Measurements from ENCODE around the gene GRID2. TPM values are rescaled to one million over a fixed set of nuclear protein-coding genes. Genes with fewer than 3 reads are reported as not detected.

Gene GRID2
- total RNA-seq, 3 donors from 2014 or later, result 0.44 TPM; not detected in 2

DNA sequence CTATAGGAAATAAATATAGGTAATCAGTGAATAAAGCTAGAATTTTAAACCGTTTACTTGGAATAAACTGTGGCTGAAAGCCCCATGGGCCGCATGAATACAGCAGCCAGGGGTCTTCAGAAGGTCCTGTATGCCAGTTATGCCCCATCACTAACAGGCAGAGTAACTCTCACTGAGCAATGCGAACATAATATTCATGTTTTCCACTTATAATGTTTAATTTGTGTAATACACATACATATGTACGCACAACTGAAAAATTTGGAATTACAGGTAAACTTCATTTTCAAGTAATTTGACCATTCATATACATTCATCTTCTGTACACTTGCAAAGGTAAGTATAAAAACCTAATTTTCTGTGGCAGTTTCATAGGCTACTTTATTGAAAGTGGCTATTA lies 998.5 kb downstream of the GRID2 start:
- Histone ChIP-seq H3K4me3 (no peak overlapping the region), H3K9me3 (no peaks in the 10 kb centered on the region), H3K4me1 (ENCODE audit: low read depth) (no peaks in the 10 kb centered on the region), H3K36me3 (ENCODE audit: low read depth) (no peaks in the 10 kb centered on the region)
- ATAC-seq (no peak), DNase-seq (no peak)
- intact Hi-C loops (cut with DNase I, micrococcal nuclease), result no loop called here
- TF ChIP-seq, protein P1, sequence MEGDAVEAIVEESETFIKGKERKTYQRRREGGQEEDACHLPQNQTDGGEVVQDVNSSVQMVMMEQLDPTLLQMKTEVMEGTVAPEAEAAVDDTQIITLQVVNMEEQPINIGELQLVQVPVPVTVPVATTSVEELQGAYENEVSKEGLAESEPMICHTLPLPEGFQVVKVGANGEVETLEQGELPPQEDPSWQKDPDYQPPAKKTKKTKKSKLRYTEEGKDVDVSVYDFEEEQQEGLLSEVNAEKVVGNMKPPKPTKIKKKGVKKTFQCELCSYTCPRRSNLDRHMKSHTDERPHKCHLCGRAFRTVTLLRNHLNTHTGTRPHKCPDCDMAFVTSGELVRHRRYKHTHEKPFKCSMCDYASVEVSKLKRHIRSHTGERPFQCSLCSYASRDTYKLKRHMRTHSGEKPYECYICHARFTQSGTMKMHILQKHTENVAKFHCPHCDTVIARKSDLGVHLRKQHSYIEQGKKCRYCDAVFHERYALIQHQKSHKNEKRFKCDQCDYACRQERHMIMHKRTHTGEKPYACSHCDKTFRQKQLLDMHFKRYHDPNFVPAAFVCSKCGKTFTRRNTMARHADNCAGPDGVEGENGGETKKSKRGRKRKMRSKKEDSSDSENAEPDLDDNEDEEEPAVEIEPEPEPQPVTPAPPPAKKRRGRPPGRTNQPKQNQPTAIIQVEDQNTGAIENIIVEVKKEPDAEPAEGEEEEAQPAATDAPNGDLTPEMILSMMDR (IDR thresholded peaks at IDR 0.05), result no peak

DNA sequence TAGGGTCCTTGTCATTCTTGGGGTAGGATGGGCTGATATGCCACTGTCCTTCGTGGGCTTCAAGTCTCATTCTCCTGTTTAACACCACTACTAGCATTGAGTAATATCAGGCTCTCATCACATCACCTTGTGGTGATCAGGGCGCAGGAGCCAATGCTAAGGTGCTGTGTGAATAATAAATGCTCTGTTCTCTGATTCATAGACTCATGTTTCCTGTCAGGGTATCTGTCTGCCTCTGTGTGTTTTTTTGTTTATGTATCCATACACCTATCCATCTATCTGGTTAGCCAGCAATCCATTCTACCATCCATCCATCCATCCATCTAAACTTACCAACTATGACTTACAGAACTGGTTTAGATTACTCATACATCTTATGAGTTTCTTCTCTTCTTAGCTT lies 999.7 kb downstream of the GRID2 start:
- Histone ChIP-seq H3K36me3 (ENCODE audit: low read depth) (no peaks in the 10 kb centered on the region), H3K4me1 (ENCODE audit: low read depth) (no peaks in the 10 kb centered on the region), H3K4me3 (no peak overlapping the region), H3K9me3 (no peaks in the 10 kb centered on the region)
- intact Hi-C loops (cut with DNase I, micrococcal nuclease), result no loop called here
- TF ChIP-seq, protein P1 (IDR thresholded peaks at IDR 0.05), result no peak
- DNase-seq (no peak), ATAC-seq (no peak)

DNA sequence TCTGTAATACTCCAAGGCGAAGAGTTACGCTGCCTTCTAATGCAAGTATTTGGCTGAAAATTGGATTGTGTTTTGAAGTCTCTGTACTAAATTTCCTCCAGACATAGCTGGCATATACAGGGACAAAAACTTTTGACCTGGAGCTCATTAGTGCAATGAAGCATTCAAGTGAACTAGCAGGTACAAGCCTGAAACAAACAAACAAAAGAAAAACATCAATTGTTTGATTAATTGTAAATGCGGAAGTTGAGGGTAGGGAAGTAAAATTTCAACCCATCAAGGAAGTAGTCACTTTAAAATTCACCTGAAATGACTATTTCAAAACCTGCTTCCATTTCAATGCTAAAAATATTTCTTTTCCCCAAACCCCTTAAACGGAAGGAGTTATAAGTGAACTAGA lies 1008.5 kb downstream of the GRID2 start:
- no peaks in the 10 kb centered on the region for H3K4me1 ChIP-seq (ENCODE audit: low read depth)
- TF ChIP-seq, protein P1 (IDR thresholded peaks at IDR 0.05), result no peak

DNA sequence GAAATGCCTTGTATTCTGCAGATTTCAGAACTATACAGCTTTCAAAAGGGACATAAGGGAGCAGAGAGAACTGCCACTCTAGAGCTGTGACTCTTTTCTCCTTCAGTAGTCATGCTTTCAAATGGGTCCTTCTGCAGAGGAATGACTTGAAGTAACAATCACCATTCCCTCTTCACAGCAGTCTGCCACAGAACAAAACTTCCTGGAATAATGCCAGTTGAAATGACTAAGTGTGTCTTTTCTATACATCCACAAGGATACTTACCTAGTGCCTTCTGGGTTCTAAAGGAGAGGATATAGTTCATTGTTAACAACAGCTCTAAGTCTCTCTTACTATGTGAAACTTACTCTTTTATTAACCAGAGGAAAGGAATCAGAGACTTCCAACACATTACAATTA lies 1009.4 kb downstream of the GRID2 start:
- Histone ChIP-seq H3K4me3 (no peak overlapping the region), H3K36me3 (ENCODE audit: low read depth) (no peaks in the 10 kb centered on the region), H3K9me3 (no peaks in the 10 kb centered on the region), H3K4me1 (ENCODE audit: low read depth) (no peaks in the 10 kb centered on the region)
- TF ChIP-seq, protein P1 (IDR thresholded peaks at IDR 0.05), result no peak
- no peak for ATAC-seq
- no peak for DNase-seq
- intact Hi-C loops (cut with DNase I, micrococcal nuclease), result no loop called here

More for the DNA sequence above, 1008.5 kb downstream of the GRID2 start:
- intact Hi-C loops (cut with DNase I, micrococcal nuclease), result no loop called here
- Histone ChIP-seq H3K9me3 (no peaks in the 10 kb centered on the region), H3K36me3 (ENCODE audit: low read depth) (no peaks in the 10 kb centered on the region), H3K4me3 (no peak overlapping the region)
- ATAC-seq (no peak), DNase-seq (no peak)

DNA sequence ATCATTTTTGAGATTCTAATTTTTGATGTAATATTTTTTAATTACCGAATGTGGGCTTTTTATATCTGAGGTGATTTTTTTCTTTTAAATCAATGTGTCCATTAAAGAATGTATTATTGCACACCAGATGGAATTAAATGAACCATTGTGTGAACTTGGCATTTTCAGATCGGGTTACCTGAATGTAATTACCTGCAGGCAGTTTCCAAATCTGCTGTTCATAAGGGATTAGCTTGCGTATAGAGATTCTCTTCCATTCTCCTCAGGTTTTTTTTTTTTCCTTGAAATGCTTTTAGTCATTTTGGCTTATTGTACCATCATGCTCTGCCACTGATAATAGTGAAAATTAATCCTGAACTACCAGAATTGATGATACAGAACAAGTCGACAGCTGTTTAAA lies 1013.3 kb downstream of the GRID2 start:
- intact Hi-C loops (cut with DNase I, micrococcal nuclease), result no loop called here
- Histone ChIP-seq H3K9me3 (no peaks in the 10 kb centered on the region), H3K36me3 (ENCODE audit: low read depth) (no peaks in the 10 kb centered on the region), H3K4me3 (no peak overlapping the region), H3K4me1 (ENCODE audit: low read depth) (no peaks in the 10 kb centered on the region)
- ATAC-seq, result no peak
- no peak for DNase-seq
- TF ChIP-seq, protein P1 (IDR thresholded peaks at IDR 0.05), result no peak

DNA sequence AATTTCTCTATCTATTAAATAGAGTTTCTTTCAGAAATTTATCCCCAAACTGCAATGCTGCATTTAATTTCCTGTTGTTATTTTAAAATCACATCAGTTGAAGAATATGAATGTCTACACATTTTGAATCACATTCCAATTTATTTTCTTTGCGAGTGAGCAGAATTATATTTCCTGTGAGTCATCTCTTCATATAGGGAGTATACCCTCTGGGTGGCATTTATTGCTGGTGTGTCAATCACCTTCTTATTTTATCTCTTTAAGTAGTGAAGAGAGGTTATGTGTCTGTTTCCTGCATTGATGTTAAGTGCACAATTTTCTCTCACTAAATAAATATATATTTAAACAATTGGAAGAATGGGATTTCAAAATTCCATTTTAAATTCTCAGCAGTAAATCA lies 1013.8 kb downstream of the GRID2 start:
- H3K4me1 ChIP-seq (ENCODE audit: low read depth), result no peaks in the 10 kb centered on the region
- TF ChIP-seq, protein P1 (IDR thresholded peaks at IDR 0.05), result no peak
- no peak overlapping the region for H3K4me3 ChIP-seq
- no peak for DNase-seq
- H3K9me3 ChIP-seq, result no peaks in the 10 kb centered on the region
- H3K36me3 ChIP-seq (ENCODE audit: low read depth), result no peaks in the 10 kb centered on the region
- no peak for ATAC-seq
- intact Hi-C loops (cut with DNase I, micrococcal nuclease), result no loop called here

Data from mucosa of descending colon (tissue), 3 donors.